AG10803 (cell line): ENCODE measurements around the gene TFCP2.

ENCODE experiments used
- DNase-seq: peaks from one replicate; pipeline ENCODE4 v3.0.0; 2010; ENCODE audit warnings: low read depth
- H3K4me3 ChIP-seq: 2 replicates; pipeline ENCODE4 v1.5.1; 2011; ENCODE audit warnings: mild to moderate bottlenecking, low read length, control low read depth
- CTCF ChIP-seq: conservative IDR thresholded peaks from 2 replicates; pipeline ENCODE4 v1.5.1; 2011; ENCODE audit warnings: mild to moderate bottlenecking, low read length, control low read depth, inconsistent platforms

Gene TFCP2

DNA sequence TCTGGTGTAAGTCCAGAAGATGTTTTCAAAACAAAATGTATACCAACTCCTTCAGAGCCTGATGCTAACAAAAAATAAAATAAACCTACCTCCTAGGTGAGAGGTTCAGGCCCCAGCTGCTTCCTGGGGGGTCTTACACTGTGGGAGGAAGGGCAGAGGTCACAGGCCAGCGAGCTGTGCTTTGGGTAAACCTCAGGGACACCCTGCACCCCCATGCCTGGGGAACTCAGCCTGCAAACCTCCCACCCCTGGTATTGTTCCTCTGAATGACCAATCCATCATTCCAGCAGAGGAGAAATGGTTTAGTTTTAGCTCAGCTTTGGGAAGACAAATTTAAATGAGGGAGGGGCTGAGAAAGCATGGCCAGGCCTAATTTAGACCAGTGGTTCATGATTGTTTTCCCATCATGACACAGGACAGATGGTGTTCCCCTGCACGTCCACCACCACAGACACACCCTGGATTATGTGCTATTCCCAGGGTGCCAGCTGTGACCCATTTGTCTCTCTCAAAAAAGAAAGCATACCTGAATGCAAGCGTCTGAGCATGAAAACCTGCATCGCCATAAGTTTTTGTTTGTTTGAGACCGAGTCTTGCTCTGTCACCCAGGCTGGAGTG lies 14.5 kb upstream of the TFCP2 start:
- no peak overlapping the region for H3K4me3 ChIP-seq
- no peak for DNase-seq
- no peak for TF ChIP-seq CTCF

GRCh38 chr12:51186465-51187085 lies 13.6 kb upstream of the TFCP2 start:
- TF ChIP-seq CTCF = no peak
- no peak for DNase-seq
- H3K4me3 ChIP-seq = no peak overlapping the region

- H3K4me3 ChIP-seq = no peak overlapping the region
- DNase-seq = no peak
- TF ChIP-seq CTCF = no peak
Measured at GRCh38 chr12:51185171-51185717, 12.3 kb upstream of the TFCP2 start.

- no peak overlapping the region for H3K4me3 ChIP-seq
- no peak for TF ChIP-seq CTCF
- peak; percentile 21 for DNase-seq
Measured at GRCh38 chr12:51183816-51184215, 10.9 kb upstream of the TFCP2 start.

- DNase-seq = no peak
- no peak for TF ChIP-seq CTCF
Measured at GRCh38 chr12:51183349-51183748, 10.4 kb upstream of the TFCP2 start.

DNA sequence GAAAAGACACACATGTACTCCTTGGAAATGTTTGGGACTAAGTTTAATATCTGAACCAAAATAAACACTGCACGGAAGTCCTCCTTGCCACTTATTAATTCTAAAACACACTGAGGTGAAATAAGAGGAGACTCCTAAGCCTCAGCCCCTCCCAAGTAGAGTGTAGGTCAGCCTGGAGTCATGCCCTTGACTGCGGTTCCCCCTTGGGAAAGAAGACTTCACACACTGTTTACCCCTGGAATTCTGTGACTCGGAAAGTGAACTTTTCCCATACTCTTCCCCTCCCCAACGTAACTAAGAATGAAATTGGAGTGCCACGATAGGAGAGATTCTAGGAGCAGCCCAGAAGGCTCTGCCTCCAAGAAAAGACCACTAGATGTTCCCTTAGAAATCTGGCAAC lies 8.6 kb upstream of the TFCP2 start:
- no peak for DNase-seq
- no peak overlapping the region for H3K4me3 ChIP-seq
- no peak for TF ChIP-seq CTCF

More at GRCh38 chr12:51183349-51183748, 10.4 kb upstream of the TFCP2 start:
- no peak overlapping the region for H3K4me3 ChIP-seq

DNA sequence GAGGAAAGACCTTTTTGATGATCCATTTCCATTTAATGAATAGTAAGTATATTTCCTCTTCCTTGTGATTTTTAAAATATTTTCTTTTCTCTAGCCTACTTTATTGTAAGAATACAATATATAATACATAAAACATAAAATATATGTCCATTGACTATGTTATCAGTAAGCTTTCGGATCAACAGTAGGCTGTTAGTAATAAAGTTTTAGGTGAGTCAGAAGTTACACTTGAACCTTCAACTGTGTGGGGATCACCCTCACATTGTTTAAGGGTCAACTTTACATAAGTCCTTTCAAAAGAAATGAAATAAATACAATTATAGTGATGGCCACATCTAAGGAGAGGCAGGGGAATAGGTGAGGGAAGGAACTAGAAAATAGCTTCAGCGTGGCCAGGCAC lies 5.0 kb upstream of the TFCP2 start:
- H3K4me3 ChIP-seq = no peak overlapping the region
- DNase-seq = no peak
- TF ChIP-seq CTCF = no peak
